ENCODE measurements around the gene ABHD2.

GRCh38 chr15:89187301-89187985 is 99.2 kb downstream of the ABHD2 start:
- TF ChIP-seq CTCF (IDR thresholded peaks at IDR 0.05) (no peak), EP300 (IDR thresholded peaks at IDR 0.05) (no peak)

Data from tibial nerve (tissue), 4 donors.